ENCODE data around the gene ZNF726.
"Not testable (repeated sequence)": the region's sequence is repeated elsewhere in the genome, so short reads cannot be mapped to it uniquely, and the experiment has no call there.

ZNF726 gene

DNA sequence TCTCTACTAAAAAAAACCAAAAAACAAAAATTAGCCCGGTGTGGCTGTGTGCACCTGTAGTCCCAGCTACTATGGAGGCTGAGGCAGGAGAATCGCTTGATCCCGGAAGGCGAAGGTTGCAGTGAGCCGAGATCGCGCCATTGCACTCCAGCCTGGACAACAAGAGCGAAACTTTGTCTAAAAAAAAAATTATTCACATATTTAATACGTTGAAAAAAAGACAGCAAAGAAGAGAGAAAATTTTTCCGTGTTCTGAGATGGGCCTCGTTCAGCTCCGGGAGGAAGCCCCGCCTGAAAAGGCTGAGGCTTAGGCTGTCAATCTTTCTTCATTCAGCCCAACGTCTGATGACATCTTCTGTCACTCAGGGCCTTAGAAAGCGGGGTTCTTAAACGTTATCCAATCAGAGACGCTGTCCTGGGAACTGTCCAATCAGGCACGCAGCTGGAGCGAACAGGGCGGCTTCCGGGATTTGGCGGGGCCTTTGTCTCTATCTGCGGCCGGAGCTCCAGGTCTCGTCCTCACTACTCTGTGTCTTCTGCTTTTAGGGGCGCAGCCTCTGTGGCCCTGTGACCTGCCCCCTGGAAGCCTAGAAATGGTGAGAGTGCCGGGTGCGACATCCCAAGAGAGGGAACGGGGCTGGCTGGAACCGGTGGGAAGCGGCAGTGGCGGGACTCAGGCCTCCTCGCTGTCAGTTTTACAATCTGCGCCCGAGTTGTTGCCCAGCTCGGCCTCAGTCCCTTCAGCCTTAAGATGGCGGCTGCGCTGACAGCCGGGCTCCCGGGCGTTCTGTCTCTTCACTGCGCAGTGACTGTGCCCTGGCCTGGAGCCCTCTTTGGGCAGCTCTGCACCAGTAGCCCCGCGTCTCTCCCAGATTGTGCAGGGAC, at the start of gene ZNF726:
Gene ZNF726 (plus strand): TSS at position 485 of the 885 bp plus-strand sequence. CDS start 109 bp downstream, at position 594.
- DNase-seq, result peak; percentile 54

DNA sequence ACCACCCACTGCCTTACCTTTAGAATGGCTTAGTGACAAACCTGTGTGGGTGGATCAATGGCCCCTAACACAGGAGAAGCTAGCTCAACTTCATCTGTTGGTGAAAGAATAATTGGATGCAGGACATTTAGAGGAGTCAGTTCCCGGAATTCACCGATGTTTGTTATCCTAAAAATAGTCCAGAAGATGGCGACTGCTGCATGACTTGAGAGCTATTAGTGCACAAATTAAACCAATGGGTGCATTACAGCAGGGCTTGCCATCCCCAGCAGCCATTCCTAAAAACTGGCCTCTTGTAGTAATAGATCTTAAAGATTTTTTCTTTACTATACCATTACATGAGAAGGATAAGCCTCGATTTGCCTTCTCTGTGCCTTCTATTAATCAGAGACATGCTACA, 46.8 kb upstream of the ZNF726 start:
- no peak for DNase-seq

DNA sequence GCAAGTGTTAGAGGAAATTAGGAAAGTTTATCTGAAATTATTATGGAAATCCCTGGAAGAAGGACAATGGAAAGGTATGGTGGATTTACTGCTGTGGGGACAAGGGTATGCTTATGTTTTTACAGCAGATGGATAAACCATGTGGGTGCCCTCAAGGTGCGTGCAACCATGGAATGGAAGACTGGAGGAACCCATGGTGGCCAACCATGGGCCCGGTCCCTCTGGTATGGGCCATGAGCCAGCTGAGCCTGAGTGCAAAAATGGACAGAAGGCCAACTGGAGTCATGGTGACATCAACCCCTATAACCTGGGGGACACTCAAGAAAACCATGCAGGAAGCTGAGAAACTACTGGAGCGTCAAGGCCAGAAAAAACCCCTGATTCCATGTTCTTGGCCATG, 46.1 kb upstream of the ZNF726 start:
- no peak for DNase-seq

DNA sequence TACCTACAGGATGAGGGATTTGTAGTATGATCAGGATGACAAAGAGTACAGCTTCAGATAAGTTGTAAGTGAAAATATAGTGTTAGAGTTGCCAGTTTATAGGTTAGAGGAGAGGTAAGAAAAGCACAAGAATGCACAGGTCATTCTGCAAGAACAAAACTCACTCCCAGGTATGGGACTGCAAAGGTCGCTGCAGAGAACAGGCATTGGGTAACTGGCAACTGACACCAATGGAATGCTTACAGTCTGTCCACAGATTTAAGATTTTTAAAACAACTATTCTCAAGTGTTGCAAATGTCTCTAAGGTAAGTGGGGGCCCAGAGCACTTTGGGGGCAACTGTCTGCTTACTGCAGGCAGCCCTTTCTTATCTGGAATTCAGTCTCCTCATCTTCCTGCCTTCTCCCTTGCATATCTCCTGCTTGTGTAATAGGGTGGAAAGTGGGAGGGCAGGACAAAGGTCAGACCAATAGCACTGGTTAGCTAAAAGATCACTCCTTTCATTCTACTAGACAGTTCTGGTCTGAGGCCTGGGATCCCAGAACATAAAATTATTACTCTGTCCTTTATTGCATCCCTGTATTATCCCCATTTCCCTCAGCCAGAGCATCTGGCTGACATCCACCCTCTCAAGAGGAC, 42.3 kb upstream of the ZNF726 start:
- DNase-seq, result no peak

DNA sequence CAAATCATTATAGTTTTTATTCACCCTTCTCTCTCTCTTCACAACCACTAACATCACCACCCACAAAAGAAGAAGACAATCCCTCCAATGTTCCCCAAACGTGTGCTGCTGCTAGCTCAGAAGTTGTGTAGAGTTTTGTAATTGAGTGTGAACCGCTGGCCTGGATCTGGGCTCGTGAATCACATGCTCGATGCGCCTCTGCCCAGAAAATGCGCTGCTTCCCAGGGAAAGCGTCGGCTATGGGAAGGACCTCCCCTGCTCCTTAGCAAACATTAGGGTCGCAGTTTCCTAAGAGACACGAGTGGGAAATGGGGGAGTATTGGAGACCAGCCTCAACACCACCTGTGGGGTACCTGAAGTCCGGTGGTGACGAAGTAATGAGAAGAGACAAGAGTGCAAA, 38.4 kb upstream of the ZNF726 start:
- no peak for DNase-seq

DNA sequence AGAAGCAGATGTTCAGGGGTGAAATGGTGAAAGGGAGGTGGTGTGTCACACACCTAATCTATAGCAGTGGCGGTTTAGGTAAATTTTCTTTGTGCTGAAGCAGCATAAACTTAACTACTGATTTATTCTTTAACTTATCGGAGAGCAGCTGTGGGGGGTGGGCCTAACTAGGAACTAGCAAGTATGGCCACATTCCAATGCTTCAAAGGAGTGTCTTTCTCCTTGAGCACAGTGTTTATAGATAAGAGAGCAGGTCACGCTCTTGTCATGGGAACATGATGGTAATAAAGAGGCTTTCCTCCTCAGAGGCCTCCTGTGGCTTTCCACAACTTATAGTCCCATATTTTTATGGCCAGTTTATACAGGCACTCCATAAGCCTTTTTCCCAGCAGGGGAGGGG, 37.9 kb upstream of the ZNF726 start:
- DNase-seq, result not testable (repeated sequence)

DNA sequence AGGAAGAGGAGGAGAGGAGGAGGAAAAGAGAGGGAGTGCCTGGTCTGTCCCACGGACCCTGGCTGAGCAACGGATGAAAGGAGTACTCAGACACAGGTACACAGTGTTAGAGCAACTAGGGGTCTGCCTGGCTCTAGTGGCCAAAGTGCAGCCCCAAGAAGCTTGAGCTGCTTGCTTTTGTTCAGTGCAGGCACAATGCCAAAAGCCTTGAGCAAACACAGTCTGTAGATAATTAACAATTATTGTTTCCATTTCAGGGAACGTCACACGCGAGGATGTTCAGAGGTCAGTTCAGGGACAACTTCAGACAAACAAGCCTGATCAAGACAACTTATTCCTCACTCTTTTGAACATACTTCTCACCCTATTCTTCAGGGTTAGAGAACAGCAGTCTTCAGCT, 32.2 kb upstream of the ZNF726 start:
- DNase-seq, result no peak

DNA sequence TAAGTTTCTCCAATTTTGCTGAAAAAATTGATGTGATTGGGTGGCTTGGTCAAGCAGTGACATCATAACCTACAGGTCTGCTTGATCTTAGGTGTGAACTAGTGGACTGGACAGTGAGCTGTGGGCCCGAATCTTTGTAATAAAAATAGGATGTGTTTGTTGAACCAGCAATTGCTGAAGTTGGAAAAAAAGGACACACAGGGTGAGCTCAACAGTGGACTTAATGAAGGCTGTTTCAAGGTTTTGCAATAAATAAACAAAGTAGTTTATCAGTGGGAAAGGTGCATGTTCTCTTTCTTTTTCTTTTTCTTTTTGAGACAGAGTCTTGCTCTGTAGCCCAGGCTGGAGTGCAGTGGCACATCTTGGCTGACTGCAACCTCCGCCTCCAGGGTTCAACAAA, 30.3 kb upstream of the ZNF726 start:
- no peak for DNase-seq

DNA sequence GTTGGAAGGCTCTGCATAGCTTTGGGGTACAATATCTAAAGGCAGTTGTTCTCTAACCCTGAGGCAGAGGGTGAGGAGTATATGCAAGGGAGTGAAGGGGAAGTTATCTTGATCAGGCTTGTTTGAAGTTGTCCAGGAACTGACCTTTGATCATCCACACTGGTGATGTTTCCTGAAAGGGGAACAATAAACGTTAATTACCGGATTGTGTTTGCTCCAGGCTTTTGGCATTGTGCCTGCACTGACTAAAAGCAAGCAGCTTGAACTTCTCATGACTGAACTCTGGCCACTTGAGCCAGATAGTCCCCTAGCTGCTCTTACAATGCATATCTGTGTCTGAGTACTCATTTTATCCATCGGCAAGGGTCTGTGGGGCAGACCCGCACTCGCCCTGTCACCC, 27.0 kb upstream of the ZNF726 start:
- no peak for DNase-seq

DNA sequence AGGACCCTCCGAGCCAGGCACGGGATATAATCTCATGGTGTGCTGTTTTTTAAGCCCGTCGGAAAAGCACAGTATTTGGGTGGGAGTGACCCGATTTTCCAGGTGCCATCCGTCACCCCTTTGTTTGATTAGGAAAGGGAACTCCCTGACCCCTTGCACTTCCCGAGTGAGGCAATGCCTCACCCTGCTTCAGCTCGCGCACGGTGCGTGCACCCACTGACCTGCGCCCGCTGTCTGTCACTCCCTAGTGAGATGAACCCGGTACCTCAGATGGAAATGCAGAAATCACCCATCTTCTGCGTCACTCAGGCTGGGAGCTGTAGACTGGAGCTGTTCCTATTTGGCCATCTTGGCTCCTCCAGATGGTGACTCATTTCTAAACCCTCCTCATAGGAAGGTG, 18.6 kb upstream of the ZNF726 start:
- not testable (repeated sequence) for DNase-seq

DNA sequence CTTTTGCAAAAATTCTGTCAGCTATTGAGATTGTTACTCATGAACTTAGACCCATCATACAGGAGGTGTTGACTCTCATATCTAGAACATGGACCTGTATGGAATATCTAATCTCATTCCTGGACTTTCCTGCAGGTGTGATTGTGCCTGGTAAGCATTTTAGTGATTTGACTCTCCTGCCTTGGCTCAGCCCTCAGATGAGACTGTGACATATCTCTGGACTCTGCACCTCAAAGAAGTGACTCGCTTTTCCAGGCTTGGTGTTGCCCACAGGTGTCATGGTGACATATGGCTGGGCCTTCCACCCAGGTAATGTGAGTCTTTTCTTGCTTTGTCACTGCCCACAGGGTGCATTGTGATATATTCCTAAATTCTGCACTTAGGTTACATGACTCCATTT, 17.8 kb upstream of the ZNF726 start:
- no peak for DNase-seq

DNA sequence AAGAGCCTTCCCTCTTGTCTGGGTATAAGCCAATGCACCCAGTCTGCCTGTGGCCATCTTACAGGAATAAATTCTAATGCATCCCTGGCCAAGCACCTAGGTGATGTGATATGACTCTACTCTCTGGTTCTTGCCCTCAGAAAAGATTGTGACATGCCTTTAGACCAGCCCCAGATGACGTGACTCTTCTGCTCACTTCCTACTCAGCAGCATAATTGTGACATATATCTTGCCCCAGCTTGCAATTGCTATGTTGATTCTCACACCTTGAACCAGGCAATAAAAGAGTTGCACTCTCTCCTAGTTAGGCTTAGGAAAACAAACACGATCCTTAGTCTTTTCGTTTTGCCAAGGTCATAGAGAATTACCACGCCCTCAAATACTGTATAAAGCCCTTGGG, 13.3 kb upstream of the ZNF726 start:
- no peak for DNase-seq

DNA sequence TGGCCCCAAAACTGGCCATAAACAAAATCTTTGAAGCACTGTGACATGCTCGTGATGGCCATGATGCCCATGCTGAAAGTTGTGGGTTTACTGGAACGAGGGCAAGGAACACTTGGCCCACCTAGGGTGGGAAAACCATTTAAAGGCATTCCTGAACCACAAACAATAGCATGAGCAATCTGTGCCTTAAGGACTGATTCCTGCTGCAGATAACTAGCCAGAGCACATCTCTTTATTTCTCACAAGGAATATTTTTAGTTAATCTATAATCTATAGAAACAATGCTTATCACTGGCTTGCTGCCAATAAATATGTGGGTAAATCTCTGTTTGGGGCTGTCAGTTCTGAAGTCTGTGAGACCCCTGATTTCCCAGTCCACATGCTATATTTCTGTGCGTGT, 10.3 kb upstream of the ZNF726 start:
- DNase-seq, result no peak

DNA sequence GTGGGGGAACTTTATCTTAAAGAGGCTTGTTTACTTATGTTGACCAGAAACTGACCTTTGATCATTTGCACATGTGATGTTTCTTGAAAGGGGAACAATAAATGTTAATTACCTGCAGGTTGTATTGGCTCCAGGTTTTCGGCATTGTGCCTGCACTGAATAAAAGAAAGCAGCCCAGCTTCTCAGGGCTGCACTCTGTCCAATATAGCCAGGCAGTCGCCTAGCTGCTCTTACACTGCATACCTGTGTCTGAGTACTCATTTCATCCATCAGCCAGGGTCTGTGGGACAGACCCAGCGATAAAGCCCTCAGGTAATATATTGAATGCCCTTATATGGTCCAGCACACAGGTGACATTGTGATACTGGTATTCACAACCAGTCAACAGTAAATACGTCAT, 8.9 kb upstream of the ZNF726 start:
- no peak for DNase-seq

DNA sequence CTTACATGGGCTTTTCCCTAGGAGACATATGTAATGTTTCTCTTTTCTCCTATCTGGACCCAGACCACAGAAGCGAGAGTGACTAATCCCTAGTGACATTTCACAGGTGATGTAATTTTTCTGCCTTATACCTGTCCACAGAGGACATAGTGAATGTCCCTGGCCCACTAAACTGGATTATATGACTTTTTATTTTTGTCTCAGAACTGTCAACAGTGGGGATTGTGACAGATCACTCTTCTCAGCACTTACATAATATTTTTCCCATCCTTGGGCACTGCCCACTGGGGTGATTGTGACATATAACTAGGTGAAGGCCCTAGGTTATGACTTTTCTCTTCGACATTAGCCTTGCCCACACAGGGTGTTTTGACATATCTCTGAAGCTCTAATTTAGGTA, 7.9 kb upstream of the ZNF726 start:
- DNase-seq, result no peak

DNA sequence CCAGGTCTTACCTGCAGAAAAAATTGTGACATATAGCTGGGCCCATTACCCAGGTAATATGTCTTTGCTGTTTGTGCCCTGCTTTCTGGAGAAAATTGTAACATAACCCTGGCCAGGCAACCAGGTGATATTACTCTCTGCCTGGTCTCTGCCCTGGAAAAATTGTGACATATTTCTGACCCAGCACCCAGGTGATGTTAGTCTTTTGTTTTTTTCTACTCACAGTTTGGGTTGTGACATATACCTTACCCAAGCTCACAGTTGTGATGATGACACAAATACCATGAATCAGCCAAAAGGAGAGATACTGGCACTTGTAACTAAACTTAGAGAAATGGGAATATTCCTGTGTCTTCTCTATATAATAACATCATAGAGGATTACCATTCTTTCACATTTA, 6.5 kb upstream of the ZNF726 start:
- no peak for DNase-seq

DNA sequence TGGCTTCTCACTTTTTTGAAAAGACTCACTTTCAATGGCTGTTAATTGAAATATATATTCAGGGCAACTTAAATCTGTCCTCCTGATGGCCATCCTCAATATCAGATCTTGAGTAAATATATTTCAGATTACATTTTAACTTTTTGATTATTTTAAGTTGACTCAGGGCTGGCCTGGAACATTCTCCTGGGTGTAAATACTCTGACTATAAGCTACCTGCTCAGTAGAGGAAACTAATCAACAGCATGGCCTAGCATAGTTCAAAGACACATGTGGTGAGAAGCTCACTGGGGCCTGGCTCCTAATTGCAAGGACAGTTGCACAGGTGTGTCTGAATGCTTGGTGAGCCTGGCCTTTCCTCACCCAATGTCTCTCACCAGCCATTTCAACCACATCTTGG, 5.5 kb upstream of the ZNF726 start:
- no peak for DNase-seq

DNA sequence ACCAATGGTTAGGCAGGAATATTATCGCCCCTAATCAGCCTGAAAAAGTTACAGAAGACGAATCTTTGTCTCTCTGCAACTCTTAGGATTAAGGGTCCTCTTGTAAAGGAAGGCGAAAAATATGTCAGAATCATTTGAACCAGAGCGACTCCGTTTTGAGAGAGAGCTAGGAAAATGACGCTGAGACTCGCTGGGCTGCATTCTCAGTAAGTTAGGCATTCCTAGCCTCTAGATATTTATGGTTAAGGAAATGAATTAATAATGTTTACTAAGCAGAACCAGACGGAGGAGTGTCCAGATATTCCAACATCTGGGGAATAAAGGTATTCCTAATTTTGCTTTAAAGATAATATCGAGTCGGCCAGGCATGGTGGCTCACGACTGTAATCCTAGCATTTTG, 755 bp upstream of the ZNF726 start:
- no peak for DNase-seq

DNA sequence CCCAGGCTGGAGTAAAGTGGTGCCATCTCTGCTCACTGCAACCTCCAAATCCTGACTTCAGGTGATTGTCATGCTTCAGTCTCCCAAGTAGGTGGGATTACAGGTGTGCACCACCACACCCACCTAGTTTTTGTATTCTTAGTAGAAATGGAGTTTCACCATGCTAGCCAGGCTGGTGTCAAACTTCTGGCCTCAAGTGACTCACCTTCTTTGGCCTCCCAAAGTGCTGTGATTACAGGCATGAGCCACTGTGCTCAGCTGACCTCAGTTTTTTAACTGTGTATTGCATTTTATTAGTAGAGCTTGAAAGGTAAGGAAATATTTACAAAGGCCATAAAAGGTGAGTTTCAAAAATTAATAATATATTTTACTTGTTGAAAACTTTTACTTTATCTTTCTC, 2.3 kb downstream of the ZNF726 start:
- DNase-seq, result no peak

DNA sequence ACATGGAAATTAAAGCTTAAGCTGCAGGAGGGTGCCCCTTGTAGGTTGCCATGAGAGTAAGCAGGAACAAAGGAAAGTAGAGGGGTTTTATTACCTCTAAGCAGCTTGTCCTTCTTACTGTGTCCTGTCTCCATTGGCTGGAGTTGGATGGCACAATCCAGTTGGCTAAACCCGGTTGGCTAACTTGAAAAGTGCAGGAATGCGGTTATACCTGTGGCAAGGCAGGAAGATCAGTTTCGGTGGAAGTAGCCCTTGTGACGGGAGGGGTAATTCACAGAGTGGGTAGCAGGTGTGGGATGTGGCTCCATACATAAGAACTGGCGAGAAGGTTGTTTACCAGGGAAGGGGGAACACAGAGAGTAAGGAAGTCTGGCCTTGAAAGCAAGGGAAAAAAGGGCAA, 3.2 kb downstream of the ZNF726 start:
- no peak for DNase-seq

DNA sequence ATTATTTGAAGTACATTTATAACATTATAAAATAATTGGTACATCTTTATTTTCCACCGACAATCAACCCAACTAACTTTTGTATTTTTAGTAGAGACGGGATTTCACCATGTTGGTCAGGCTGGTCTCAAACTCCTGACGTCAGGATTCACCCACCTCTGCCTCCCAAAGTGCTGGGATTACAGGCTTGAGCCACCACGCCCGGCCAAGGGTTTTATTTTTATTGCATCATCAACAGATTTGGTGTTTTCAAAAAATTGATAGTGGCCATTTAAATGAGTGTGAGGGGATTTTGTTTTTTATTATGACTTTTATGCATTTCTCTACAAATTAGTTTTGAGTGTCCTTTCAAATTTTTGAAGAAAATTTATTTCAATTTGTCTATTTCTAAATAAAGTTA, 10.6 kb downstream of the ZNF726 start:
- no peak for DNase-seq

DNA sequence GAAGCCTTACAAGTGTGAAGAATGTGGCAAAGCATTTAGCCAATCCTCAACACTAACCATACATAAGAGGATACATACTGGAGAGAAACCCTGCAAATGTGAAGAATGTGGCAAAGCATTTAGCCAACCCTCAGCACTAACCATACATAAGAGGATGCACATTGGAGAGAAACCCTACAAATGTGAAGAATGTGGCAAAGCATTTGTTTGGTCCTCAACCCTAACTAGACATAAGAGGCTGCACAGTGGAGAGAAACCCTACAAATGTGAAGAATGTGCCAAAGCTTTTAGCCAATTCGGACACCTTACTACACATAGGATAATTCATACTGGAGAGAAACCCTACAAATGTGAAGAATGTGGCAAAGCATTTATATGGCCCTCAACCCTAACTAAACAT, 18.2 kb downstream of the ZNF726 start:
- no peak for DNase-seq

DNA sequence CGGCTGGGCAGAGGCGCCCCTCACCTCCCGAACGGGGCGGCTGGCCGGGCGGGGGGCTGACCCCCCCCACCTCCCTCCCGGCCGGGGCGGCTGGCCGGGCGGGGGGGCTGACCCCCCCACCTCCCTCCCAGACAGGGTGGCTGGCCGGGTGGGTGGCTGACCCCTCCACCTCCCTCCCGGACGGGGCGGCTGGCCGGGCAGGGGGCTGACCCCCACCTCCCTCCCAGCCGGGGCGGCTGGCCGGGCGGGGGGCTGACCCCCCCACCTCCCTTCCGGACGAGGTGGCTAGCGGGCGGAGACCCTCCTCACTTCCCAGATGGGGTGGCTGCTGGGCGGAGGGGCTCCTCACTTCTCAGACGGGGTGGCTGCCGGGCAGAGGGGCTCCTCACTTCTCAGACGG, 22.3 kb downstream of the ZNF726 start:
- not testable (repeated sequence) for DNase-seq

DNA sequence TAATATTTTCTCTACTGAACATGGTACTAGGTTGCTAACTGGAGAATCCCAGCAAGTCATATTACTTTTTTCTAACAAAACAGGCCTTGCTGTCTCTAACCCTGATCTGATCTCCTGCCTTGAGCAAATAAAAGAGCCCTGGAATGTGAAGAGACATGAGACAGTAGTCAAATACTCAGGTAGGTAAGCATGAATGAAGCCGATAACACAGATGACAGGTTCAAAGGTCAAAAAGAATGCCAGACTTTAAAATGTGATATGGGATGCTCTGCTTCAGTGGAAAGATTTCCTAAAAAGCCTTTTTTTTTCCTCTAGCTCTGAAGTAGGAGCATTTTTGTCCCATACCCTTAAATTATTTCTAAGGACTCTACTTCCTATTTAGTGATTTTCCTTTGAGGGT, 28.7 kb downstream of the ZNF726 start:
- no peak for DNase-seq

DNA sequence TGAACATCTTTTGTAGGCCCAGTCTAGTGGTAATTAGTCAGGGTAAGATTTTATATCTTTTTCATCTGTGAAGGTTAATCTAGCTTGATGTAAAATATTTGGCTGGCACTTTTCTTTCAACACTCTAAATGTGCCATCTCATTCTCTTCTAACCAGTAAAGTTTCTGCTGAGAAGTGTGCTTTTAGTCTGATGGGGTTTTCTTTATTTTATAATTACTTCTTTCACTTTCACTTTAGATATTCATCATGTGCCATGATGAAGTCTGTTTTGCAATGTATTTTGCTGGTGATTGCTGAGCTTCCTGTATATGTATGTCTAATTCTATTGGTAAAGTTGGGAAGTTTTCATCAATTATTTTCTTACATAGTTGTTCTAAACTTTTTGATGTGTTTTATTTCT, 31.9 kb downstream of the ZNF726 start:
- DNase-seq, result no peak
